GM23338 (cell line): ENCODE measurements around the gene UGT2A1.

Experiments used
- EZH2 ChIP-seq: fragments of 200-600 bp; sonication (generic); IDR thresholded peaks from one replicate; pipeline ENCODE4 v1.8.0; 2017; ENCODE audit warnings: antibody characterized with exemption, mild to moderate bottlenecking, low read depth; ENCODE audit not compliant: unreplicated experiment
- EZH2phosphoT487 ChIP-seq: fragments of 200-600 bp; sonication (generic); IDR thresholded peaks from one replicate; pipeline ENCODE4 v1.8.1; 2018; ENCODE audit warnings: antibody characterized with exemption; ENCODE audit not compliant: unreplicated experiment
- POLR2AphosphoS5 ChIP-seq: IDR thresholded peaks from 2 replicates; pipeline ENCODE4 v1.6.1; 2016; ENCODE audit warnings: antibody characterized with exemption, low read depth
- TF ChIP-seq, protein P1 (sequence below), 2 experiments: fragments of 200-600 bp in 1 of 2; sonication (generic) in 1 of 2; conservative IDR thresholded peaks; 2 replicates each; pipeline versions ENCODE4 v1.5.1 to v1.6.1; 2016 to 2017; ENCODE audit warnings: antibody characterized with exemption in 2 of 2, low read depth in 2 of 2, mild to moderate bottlenecking in 2 of 2, moderate library complexity in 1 of 2

DNA sequence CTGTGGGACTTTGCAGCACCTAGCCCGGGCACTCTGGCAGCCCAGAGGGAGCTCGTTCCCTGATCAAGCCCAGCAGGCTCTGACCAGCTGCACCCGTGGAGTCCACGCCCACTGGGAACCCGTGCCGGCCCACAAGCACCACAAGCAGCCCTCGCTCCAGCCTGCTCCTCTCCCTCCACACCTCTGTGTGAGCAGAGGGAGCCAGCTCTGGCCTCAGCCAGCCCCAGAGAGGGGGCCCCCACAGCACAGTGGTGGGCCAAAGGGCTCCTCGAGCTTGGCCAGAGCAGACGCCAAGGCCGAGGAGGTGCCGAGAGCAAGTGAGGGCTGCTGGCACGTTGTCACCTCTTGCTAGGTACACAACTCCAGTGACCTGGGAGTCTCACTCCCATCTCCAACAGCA is 5.1 kb upstream of the UGT2A1 start:
- TF ChIP-seq, protein P1, sequence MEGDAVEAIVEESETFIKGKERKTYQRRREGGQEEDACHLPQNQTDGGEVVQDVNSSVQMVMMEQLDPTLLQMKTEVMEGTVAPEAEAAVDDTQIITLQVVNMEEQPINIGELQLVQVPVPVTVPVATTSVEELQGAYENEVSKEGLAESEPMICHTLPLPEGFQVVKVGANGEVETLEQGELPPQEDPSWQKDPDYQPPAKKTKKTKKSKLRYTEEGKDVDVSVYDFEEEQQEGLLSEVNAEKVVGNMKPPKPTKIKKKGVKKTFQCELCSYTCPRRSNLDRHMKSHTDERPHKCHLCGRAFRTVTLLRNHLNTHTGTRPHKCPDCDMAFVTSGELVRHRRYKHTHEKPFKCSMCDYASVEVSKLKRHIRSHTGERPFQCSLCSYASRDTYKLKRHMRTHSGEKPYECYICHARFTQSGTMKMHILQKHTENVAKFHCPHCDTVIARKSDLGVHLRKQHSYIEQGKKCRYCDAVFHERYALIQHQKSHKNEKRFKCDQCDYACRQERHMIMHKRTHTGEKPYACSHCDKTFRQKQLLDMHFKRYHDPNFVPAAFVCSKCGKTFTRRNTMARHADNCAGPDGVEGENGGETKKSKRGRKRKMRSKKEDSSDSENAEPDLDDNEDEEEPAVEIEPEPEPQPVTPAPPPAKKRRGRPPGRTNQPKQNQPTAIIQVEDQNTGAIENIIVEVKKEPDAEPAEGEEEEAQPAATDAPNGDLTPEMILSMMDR (conservative IDR thresholded peaks at IDR 0.05; ENCODE audit: low read depth in 2 of 2), result no peak
- TF ChIP-seq EZH2phosphoT487 (no peak), EZH2 (no peak), POLR2AphosphoS5 (no peak)
